HG02885 (cell line): ENCODE results near the gene FOXL3.

Experiments used
- ATAC-seq: cut with Tn5 transposase; IDR thresholded peaks from one replicate; pipeline ENCODE4 v1.9.1; 2021; ENCODE audit warnings: mild to moderate bottlenecking; ENCODE audit not compliant: unreplicated experiment, poor library complexity

The FOXL3 gene

GRCh38 chr7:265998-266850 is 23.7 kb upstream of the FOXL3 start:
- no peak for ATAC-seq

GRCh38 chr7:266851-267840 is 22.8 kb upstream of the FOXL3 start:
- ATAC-seq = no peak

GRCh38 chr7:268991-269390 is 21.0 kb upstream of the FOXL3 start:
- no peak for ATAC-seq

- ATAC-seq = no peak
These were observed 20.2 kb upstream of the FOXL3 start for GRCh38 chr7:269721-270120.

GRCh38 chr7:270351-270983 is 19.5 kb upstream of the FOXL3 start:
- no peak for ATAC-seq

- ATAC-seq = no peak
These were observed 18.5 kb upstream of the FOXL3 start for GRCh38 chr7:271266-272107.

GRCh38 chr7:272108-272615 is 17.8 kb upstream of the FOXL3 start:
- ATAC-seq = no peak

GRCh38 chr7:272631-273030 is 17.3 kb upstream of the FOXL3 start:
- ATAC-seq = no peak

- no peak for ATAC-seq
These were observed 16.6 kb upstream of the FOXL3 start for GRCh38 chr7:273327-273726.

GRCh38 chr7:274266-274665 is 15.7 kb upstream of the FOXL3 start:
- no peak for ATAC-seq

- ATAC-seq = no peak
These were observed 13.6 kb upstream of the FOXL3 start for GRCh38 chr7:276230-276835.

- ATAC-seq = no peak
These were observed 12.7 kb upstream of the FOXL3 start for GRCh38 chr7:277228-277627.

GRCh38 chr7:278081-278480 is 11.9 kb upstream of the FOXL3 start:
- ATAC-seq = no peak

- no peak for ATAC-seq
These were observed 10.1 kb upstream of the FOXL3 start for GRCh38 chr7:279821-280220.

GRCh38 chr7:280461-280860 is 9.5 kb upstream of the FOXL3 start:
- ATAC-seq = no peak

GRCh38 chr7:281637-282036 is 8.3 kb upstream of the FOXL3 start:
- no peak for ATAC-seq

- no peak for ATAC-seq
These were observed 7.3 kb upstream of the FOXL3 start for GRCh38 chr7:282621-283020.

GRCh38 chr7:284762-285722 is 4.9 kb upstream of the FOXL3 start:
- ATAC-seq = no peak
